Fibroblast of mammary gland (primary cell): Measurements from ENCODE around the gene ZNF768.

Source experiments
- DNase-seq: peaks from one replicate; pipeline ENCODE4 v3.0.0-alpha.2; 2010; ENCODE audit warnings: low read depth
- H3K4me3 ChIP-seq: 2 replicates; pipeline ENCODE4 v1.5.1; 2011; ENCODE audit warnings: low read depth, mild to moderate bottlenecking, low read length, moderate library complexity; ENCODE audit not compliant: control insufficient read depth
- TF ChIP-seq, protein P1 (sequence below): conservative IDR thresholded peaks from 2 replicates; pipeline ENCODE4 v1.5.1; 2011; ENCODE audit warnings: low read depth, low read length, inconsistent platforms; ENCODE audit not compliant: control insufficient read depth, insufficient read depth

Gene ZNF768

DNA sequence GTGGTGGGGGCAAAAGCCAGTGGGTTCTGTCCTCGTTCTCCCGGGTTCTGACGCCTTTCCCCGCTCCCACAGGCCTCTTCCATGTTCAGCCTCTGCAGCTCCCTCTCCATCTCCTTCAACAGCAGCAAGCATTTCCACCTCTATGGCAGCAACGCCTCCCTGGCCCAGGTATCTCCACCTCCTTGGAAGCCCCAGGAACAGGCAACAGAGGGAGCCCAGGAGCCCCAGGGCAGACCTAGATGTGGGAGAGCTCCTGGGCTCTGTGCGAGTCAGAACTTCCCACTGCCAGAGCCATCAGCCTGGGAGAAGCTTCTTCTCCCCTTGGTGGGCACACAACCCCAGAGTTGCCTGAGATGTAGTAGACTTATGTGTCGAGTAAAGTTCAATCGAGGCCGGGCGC is 7.8 kb downstream of the ZNF768 start:
- DNase-seq, result no peak
- TF ChIP-seq, protein P1, sequence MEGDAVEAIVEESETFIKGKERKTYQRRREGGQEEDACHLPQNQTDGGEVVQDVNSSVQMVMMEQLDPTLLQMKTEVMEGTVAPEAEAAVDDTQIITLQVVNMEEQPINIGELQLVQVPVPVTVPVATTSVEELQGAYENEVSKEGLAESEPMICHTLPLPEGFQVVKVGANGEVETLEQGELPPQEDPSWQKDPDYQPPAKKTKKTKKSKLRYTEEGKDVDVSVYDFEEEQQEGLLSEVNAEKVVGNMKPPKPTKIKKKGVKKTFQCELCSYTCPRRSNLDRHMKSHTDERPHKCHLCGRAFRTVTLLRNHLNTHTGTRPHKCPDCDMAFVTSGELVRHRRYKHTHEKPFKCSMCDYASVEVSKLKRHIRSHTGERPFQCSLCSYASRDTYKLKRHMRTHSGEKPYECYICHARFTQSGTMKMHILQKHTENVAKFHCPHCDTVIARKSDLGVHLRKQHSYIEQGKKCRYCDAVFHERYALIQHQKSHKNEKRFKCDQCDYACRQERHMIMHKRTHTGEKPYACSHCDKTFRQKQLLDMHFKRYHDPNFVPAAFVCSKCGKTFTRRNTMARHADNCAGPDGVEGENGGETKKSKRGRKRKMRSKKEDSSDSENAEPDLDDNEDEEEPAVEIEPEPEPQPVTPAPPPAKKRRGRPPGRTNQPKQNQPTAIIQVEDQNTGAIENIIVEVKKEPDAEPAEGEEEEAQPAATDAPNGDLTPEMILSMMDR, result no peak
- H3K4me3 ChIP-seq, result no peak overlapping the region

DNA sequence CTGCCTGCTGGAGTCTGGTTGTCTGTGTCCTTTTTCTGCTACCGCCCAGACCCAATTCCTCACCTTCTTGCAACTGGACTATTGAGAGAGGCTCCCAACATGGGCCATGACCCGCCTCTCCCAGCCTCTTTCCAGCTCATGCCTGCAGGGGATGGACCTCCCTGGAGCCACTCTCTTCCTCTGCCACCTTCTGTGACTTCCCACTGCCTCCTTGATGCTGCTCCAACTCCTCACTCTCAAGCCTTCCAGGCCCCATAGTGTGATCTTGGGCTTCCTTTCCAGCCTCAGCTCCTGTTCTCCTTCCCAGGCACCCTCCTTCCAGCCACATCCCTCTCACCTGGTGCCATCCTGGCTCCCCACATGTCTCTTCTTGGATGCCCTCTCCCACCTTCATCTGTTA is 11.1 kb downstream of the ZNF768 start:
- no peak overlapping the region for H3K4me3 ChIP-seq
- no peak for DNase-seq
- TF ChIP-seq, protein P1, result no peak

DNA sequence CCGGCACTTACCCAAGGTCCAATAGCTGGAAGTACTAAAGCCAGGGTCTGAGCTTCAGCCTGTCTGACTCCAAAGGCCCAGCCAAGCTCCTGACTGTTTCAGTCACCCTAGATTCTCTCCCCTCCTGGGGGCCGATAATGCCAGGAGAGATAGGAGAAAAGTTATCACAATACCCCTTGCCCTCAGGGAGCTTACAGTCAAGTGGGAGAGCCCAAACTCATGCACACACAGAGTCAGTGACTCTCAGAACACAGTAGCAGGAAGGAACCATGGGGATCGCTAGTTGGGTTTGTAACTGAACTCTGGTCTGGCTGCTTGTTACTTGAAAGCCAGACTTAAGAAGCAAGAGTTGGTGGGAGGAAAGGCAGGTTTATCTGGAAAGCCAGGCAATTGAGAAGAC is 14.9 kb downstream of the ZNF768 start:
- DNase-seq, result no peak
- TF ChIP-seq, protein P1, result no peak
- no peak overlapping the region for H3K4me3 ChIP-seq

DNA sequence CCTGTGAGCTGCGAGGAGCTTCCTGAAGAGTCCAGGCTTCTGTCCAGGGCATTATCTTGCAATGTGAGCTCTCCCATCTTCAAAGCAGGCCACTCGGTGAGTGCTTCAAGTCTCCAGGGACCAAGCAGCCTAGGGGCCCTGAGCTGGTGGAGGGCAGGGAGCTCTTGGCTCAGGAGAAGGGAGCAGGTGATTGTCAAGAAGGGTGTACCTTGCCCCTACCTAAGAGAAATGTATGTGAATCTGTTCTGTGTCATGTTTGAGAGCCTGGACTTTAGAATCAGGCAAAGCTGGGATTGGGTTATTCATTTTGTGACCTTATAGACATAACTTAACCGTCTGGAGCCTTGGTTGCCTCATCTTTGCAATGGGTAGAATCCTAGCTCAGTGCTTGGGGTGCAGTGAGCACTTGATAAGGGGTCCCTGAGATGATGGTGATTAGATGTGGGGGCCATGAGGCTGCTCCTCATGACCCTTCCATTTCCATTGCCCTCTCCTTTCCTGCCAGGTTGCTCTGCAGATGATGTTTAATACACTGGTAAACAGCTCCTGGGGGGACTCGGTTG is 15.9 kb downstream of the ZNF768 start:
- no peak overlapping the region for H3K4me3 ChIP-seq
- TF ChIP-seq, protein P1, result no peak
- DNase-seq, result no peak

DNA sequence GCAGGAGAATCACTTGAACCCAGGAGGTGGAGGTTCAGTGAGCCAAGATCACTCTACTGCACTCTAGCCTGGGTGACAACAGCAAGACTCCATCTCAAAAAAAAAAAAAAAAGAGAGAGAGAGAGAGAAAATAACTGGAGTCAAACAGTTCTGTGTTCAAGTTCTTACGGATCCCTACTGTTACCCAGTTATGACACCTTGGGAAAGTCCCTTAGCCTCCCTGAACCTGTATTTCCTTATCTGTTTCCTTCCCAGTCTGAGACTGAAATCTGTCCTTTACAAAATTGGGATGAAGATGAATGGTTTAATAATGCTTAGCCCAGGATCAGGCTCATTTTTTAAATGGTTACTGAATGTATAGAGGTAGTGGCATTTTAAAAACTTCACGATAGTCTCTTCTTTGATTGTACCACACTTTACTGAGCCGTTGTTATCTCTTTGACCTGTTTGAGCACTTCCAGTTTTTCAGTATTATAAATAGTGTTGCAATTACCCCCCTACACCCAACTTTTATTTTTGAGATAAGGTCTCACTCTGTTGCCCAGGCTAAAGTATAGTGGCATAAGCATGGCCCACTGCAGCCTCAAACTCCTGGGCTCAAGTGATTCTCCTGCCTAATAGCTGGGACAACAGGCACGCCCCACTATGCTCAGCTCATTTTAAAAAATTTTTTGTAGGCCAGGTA is 17.1 kb downstream of the ZNF768 start:
- DNase-seq, result no peak
- H3K4me3 ChIP-seq, result no peak overlapping the region
- TF ChIP-seq, protein P1, result no peak

DNA sequence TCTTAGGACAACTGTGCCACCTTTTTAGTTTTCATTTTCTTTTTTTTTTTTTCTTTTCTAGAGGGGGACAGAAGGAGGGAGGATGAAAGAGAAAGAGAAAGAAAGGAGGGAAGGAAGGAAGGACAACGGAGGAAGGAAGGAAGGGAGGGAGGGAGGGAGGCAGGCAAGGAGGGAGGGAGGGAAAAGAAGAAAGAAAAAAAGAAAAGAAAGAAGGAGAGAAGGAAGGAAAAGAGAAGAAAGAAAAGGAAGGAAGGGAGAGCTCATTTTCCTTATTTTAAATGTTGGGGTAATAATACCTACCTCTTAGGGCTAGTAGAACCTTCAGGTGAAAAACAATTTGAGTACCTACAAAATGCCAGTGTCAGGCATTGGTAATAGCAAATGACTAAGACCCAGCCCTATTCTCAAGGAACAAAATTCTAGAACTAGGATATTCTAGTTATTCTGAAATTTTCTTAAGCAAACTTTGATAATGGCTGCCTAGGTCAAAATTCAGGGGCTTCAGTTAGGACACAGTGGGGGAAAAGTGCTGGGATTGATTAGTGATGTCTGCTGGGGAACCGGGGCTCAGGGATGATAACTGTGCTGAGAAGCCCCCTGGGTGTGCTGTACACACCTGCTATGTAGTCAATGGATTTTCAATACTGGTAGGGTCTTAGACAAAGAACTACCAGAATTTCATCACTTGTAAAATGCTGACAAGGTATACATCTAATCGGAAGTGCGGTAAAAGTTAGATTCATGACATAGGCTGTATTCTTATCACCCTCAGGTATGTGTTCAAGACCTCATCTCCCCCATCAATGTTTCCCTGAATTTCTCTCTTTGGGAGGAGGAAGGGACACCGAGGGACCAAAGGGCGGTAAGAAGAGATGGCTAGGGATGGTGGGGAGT is 22.7 kb downstream of the ZNF768 start:
- TF ChIP-seq, protein P1, result no peak
- no peak for DNase-seq
- no peak overlapping the region for H3K4me3 ChIP-seq
